ENCODE measurements around the gene MPG.

DNA sequence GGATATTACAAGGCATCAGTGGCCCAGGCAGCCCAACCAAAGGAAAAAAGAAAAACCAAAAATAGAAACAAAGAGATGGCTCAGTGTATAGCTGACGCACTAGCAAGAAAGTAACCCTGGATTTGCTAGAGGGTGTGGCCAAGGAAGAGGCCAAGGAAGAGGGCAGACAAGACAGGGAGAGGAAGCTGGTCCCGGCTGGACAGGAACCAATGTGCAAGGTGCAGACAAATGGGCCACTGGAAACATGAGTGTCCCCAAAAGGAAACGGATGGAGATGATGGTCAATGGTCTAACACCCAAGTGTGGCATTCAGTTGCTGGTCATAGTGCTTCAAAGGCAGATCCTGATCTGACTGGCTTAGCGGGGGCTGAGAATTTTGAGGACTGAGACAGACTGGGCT, 35.3 kb upstream of the MPG start:
- TF ChIP-seq, protein P1, sequence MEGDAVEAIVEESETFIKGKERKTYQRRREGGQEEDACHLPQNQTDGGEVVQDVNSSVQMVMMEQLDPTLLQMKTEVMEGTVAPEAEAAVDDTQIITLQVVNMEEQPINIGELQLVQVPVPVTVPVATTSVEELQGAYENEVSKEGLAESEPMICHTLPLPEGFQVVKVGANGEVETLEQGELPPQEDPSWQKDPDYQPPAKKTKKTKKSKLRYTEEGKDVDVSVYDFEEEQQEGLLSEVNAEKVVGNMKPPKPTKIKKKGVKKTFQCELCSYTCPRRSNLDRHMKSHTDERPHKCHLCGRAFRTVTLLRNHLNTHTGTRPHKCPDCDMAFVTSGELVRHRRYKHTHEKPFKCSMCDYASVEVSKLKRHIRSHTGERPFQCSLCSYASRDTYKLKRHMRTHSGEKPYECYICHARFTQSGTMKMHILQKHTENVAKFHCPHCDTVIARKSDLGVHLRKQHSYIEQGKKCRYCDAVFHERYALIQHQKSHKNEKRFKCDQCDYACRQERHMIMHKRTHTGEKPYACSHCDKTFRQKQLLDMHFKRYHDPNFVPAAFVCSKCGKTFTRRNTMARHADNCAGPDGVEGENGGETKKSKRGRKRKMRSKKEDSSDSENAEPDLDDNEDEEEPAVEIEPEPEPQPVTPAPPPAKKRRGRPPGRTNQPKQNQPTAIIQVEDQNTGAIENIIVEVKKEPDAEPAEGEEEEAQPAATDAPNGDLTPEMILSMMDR (conservative IDR thresholded peaks at IDR 0.05; ENCODE audit: low read depth in 2 of 2): no peak
- TF ChIP-seq, protein P2, sequence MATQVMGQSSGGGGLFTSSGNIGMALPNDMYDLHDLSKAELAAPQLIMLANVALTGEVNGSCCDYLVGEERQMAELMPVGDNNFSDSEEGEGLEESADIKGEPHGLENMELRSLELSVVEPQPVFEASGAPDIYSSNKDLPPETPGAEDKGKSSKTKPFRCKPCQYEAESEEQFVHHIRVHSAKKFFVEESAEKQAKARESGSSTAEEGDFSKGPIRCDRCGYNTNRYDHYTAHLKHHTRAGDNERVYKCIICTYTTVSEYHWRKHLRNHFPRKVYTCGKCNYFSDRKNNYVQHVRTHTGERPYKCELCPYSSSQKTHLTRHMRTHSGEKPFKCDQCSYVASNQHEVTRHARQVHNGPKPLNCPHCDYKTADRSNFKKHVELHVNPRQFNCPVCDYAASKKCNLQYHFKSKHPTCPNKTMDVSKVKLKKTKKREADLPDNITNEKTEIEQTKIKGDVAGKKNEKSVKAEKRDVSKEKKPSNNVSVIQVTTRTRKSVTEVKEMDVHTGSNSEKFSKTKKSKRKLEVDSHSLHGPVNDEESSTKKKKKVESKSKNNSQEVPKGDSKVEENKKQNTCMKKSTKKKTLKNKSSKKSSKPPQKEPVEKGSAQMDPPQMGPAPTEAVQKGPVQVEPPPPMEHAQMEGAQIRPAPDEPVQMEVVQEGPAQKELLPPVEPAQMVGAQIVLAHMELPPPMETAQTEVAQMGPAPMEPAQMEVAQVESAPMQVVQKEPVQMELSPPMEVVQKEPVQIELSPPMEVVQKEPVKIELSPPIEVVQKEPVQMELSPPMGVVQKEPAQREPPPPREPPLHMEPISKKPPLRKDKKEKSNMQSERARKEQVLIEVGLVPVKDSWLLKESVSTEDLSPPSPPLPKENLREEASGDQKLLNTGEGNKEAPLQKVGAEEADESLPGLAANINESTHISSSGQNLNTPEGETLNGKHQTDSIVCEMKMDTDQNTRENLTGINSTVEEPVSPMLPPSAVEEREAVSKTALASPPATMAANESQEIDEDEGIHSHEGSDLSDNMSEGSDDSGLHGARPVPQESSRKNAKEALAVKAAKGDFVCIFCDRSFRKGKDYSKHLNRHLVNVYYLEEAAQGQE (IDR thresholded peaks at IDR 0.05; ENCODE audit: unreplicated experiment): no peak
- TF ChIP-seq POLR2AphosphoS5 (IDR thresholded peaks at IDR 0.05; ENCODE audit: low read depth) (no peak), EZH2 (IDR thresholded peaks at IDR 0.05; ENCODE audit: low read depth, unreplicated experiment) (no peak), CREB1 (CRISPR knock-in tag; IDR thresholded peaks at IDR 0.05; ENCODE audit: low read depth) (no peak)

Data from GM23338 (cell line).